ENCODE data around the gene LACTBL1. TPM values are rescaled to one million over a fixed set of nuclear protein-coding genes. Genes with fewer than 3 reads are reported as not detected.
A peak's percentile ranks its signal among the peaks of the same experiment; 100 is the strongest.

LACTBL1 gene
- total and polyA plus RNA-seq, 12 donors = not detected

- intact Hi-C loops (cut with DNase I) = no loop called here
- peaks cover 0 to 38% (median 21%) of the 10 kb centered on the region in 7 donors for H3K27me3 ChIP-seq
Observed at GRCh38 chr1:22958556-22958955, 14.1 kb downstream of the LACTBL1 start.

GRCh38 chr1:22957066-22957465 is 15.6 kb downstream of the LACTBL1 start:
- WGBS, 2 donors = 61 to 76% methylated on average over 3 of the region's 3 CpGs
- Histone ChIP-seq H3K36me3 (no peaks in the 10 kb centered on the region), H3K4me3 (no peak overlapping the region), H3K9me3 (no peaks in the 10 kb centered on the region), H3K27me3 (peaks cover 0 to 53% (median 36%) of the 10 kb centered on the region in 7 donors), H3K4me1 (no peaks in the 10 kb centered on the region), H3K27ac (no peak overlapping the region)
- DNase-seq (no peak), ATAC-seq (no peak)
- intact Hi-C loops (cut with DNase I) = no loop called here
- TF ChIP-seq CTCF (IDR thresholded peaks at IDR 0.05) = no peak

More at GRCh38 chr1:22958556-22958955, 14.1 kb downstream of the LACTBL1 start:
- no peaks in the 10 kb centered on the region for H3K9me3 ChIP-seq
- 83 to 92% methylated on average over 9 of the region's 9 CpGs for WGBS, 2 donors
- no peaks in the 10 kb centered on the region for H3K4me1 ChIP-seq
- no peak overlapping the region for H3K27ac ChIP-seq
- no peak overlapping the region for H3K4me3 ChIP-seq
- DNase-seq = no peak
- TF ChIP-seq CTCF (IDR thresholded peaks at IDR 0.05) = no peak
- no peaks in the 10 kb centered on the region for H3K36me3 ChIP-seq
- ATAC-seq = no peak

GRCh38 chr1:22955146-22955545 is 17.5 kb downstream of the LACTBL1 start:
- no peak overlapping the region for H3K4me3 ChIP-seq
- H3K27me3 ChIP-seq = peaks cover 0 to 63% (median 50%) of the 10 kb centered on the region in 7 donors
- H3K4me1 ChIP-seq = no peaks in the 10 kb centered on the region
- ATAC-seq (no peak), DNase-seq (no peak)
- peaks cover 0 to 5% (median 0%) of the 10 kb centered on the region in 11 donors for H3K9me3 ChIP-seq
- intact Hi-C loops (cut with DNase I) = no loop called here
- TF ChIP-seq CTCF (IDR thresholded peaks at IDR 0.05) = no peak
- H3K36me3 ChIP-seq = no peaks in the 10 kb centered on the region
- 84 to 86% methylated on average over 7 of the region's 7 CpGs for WGBS, 2 donors
- H3K27ac ChIP-seq = no peak overlapping the region

DNA sequence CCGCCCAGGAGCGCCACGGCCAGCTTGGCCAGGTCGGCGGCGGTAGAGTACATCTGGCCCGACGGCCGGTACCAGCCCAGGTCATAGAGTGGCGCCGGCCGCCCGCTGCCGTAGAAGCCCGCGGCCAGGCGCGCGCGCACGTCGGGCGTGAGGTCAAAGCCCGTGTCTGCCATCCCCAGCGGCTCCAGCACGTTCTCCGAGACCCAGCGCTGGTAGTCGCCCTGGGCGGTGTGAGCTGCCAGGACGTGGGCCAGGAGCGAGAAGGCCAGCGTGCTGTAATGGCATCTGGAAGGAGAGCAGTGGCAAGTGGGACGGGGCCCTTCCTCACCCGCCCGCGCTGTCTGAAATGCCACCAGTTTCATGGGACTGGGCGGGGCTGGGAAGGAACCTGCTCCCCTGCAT is 18.9 kb downstream of the LACTBL1 start:
- TF ChIP-seq CTCF (IDR thresholded peaks at IDR 0.05) = no peak
- Histone ChIP-seq H3K27me3 (peaks cover 0 to 67% (median 54%) of the 10 kb centered on the region in 7 donors), H3K27ac (no peak overlapping the region), H3K9me3 (peaks cover 0 to 5% (median 0%) of the 10 kb centered on the region in 11 donors), H3K36me3 (no peaks in the 10 kb centered on the region), H3K4me3 (no peak overlapping the region), H3K4me1 (no peaks in the 10 kb centered on the region)
- 10 to 13% methylated on average over 38 of the region's 38 CpGs for WGBS, 2 donors
- ATAC-seq = peak in 2 of 8 donors; percentile 8 to 34
- intact Hi-C loops (cut with DNase I) = no loop called here
- DNase-seq = no peak

Data from heart right ventricle (tissue), 16 donors.